DND-41 (cell line): Measurements from ENCODE around the gene PHKG2.

Experiments used
- ATAC-seq: fragments of 200-7000 bp; cut with Tn5 transposase; 3 replicates; pipeline ENCODE4 v1.9.1; 2021; ENCODE audit warnings: low read depth; ENCODE audit not compliant: insufficient read depth
- DNase-seq: peaks from one replicate; pipeline ENCODE4 v3.0.0-alpha.2; 2020
- H2AFZ ChIP-seq: 2 replicates; pipeline ENCODE4 v1.6.0; 2012; ENCODE audit warnings: low read depth, low read length
- H3K27ac ChIP-seq: 2 replicates; pipeline ENCODE4 v1.5.1; 2012; ENCODE audit warnings: low read length, inconsistent platforms
- H3K27me3 ChIP-seq: fragments of 200-600 bp; sonication (generic); 2 replicates; pipeline ENCODE4 v1.6.0; 2012; ENCODE audit warnings: low read length, mild to moderate bottlenecking, inconsistent platforms; ENCODE audit not compliant: insufficient read depth, poor library complexity
- H3K36me3 ChIP-seq: 2 replicates; pipeline ENCODE4 v1.5.1; 2012; ENCODE audit warnings: low read length, inconsistent platforms; ENCODE audit not compliant: insufficient read depth
- H3K4me1 ChIP-seq: 2 replicates; pipeline ENCODE4 v1.5.1; 2012; ENCODE audit warnings: mild to moderate bottlenecking, low read length; ENCODE audit not compliant: insufficient read depth
- H3K4me2 ChIP-seq: 2 replicates; pipeline ENCODE4 v1.6.0; 2012; ENCODE audit warnings: mild to moderate bottlenecking, moderate library complexity, low read length, inconsistent platforms; ENCODE audit not compliant: insufficient read depth
- H3K4me3 ChIP-seq, 2 experiments: fragments of 200-600 bp in 1 of 2; shearing (Covaris generic) in 1 of 2; 2 replicates each; pipeline ENCODE4 v1.5.1; 2012 to 2016; ENCODE audit warnings: inconsistent platforms in 2 of 2, low read length in 2 of 2, mild to moderate bottlenecking in 2 of 2, low read depth in 1 of 2, moderate library complexity in 1 of 2
- H3K79me2 ChIP-seq: 2 replicates; pipeline ENCODE4 v1.6.0; 2012; ENCODE audit warnings: low read length, inconsistent platforms; ENCODE audit not compliant: insufficient read depth
- H3K9ac ChIP-seq: 2 replicates; pipeline ENCODE4 v1.6.0; 2012; ENCODE audit warnings: low read depth, mild to moderate bottlenecking, inconsistent platforms, low read length, moderate library complexity
- H3K9me3 ChIP-seq: 2 replicates; pipeline ENCODE4 v1.5.1; 2012; ENCODE audit warnings: low read length, moderate library complexity, mild to moderate bottlenecking, inconsistent platforms; ENCODE audit not compliant: insufficient read depth, severe bottlenecking
- H4K20me1 ChIP-seq: 2 replicates; pipeline ENCODE4 v1.6.0; 2012; ENCODE audit warnings: low read length; ENCODE audit not compliant: insufficient read depth
- CTCF ChIP-seq: IDR thresholded peaks from 2 replicates; pipeline ENCODE4 v1.5.1; 2012; ENCODE audit warnings: borderline replicate concordance, low read length, moderate library complexity, mild to moderate bottlenecking; ENCODE audit not compliant: poor library complexity, severe bottlenecking; ENCODE audit errors: extremely low read depth
- EZH2 ChIP-seq: IDR thresholded peaks from 3 replicates; pipeline ENCODE4 v1.6.1; 2012; ENCODE audit warnings: borderline replicate concordance, low read depth, mild to moderate bottlenecking, moderate library complexity, low read length, inconsistent platforms; ENCODE audit not compliant: severe bottlenecking

The PHKG2 gene, protein sequence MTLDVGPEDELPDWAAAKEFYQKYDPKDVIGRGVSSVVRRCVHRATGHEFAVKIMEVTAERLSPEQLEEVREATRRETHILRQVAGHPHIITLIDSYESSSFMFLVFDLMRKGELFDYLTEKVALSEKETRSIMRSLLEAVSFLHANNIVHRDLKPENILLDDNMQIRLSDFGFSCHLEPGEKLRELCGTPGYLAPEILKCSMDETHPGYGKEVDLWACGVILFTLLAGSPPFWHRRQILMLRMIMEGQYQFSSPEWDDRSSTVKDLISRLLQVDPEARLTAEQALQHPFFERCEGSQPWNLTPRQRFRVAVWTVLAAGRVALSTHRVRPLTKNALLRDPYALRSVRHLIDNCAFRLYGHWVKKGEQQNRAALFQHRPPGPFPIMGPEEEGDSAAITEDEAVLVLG

DNA sequence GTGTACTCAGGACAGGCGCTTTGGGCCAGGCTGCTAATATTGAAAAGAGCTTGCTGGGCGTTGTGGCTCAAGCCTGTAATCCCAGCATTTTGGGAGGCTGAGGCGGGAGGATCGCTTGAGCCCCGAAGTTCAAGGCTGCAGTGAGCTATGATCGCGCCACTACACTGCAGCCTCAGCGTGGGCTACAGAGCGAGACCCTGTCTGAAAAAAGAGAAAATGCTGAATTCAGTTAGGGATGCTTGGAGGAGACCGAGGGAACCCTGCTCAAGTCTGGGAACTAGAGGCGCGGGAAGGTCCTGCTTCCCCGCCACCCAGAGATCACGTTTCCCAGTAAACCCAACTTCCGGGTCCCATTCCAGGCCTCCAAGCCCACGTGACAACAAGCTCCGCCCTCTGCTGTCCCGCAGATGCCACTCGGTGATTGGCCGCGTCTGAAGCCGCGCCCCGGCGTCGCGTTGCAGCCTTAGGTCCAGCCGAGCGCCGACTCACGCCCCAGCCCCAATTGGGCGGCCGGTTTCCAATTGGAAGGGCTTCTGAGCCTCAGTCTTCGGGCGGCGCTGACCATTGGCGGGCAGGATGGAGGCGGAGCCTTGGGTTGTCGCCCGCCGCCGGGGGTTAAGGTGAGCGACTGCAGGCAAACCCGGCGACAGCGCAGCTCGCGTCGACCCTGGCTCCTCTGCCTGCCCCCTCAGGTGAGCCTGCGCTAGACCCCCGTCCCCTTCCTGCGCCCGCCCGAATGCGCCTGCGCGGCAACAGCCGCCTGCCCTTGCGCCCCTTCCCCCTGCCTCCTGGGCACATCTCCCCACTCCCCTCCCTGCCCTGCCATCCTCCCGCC is at the start of gene PHKG2:
PHKG2 (plus strand) TSS at position 627 of the 835 bp plus-strand sequence. CDS start 396 bp downstream, outside the sequence.
- H3K4me3 ChIP-seq: peak within 1 kb of the TSS; percentile 86 to 96; a peak in 3 of 4 replicates
- peaks cover 7% of the 10 kb centered on the region; the same call in 1 of the 2 replicates for H4K20me1 ChIP-seq
- TF ChIP-seq CTCF (no peak), EZH2 (no peak)
- H3K4me1 ChIP-seq: peaks cover 25% of the 10 kb centered on the region
- H3K4me2 ChIP-seq: peak within 1 kb of the TSS; percentile 67
- DNase-seq (peak; percentile 99), ATAC-seq (peak; percentile 98)
- peak within 1 kb of the TSS; percentile 58 for H3K9ac ChIP-seq
- peaks cover 39% of the 10 kb centered on the region for H3K36me3 ChIP-seq
- H3K27ac ChIP-seq: peak within 1 kb of the TSS; percentile 74
- H3K27me3 ChIP-seq: no peaks in the 10 kb centered on the region
- peak within 1 kb of the TSS; percentile 78 for H2AFZ ChIP-seq
- peaks cover 27% of the 10 kb centered on the region for H3K79me2 ChIP-seq
- no peaks in the 10 kb centered on the region for H3K9me3 ChIP-seq

GRCh38 chr16:30698816-30699614 is 49.2 kb upstream of the PHKG2 start, which contains the start of gene SRCAP:
Gene SRCAP, plus strand, starts transcription at chr16:30699171. Its CDS starts 1,654 bp downstream, at chr16:30700825.
- Histone ChIP-seq H3K9ac (peak within 1 kb of the TSS; percentile 100), H3K4me2 (peak within 1 kb of the TSS; percentile 63), H4K20me1 (peaks cover 21% of the 10 kb centered on the region; the same call in 1 of the 2 replicates), H3K36me3 (peaks cover 47% of the 10 kb centered on the region), H3K27ac (peak within 1 kb of the TSS; percentile 98), H3K79me2 (peaks cover 49% of the 10 kb centered on the region), H3K9me3 (no peaks in the 10 kb centered on the region), H2AFZ (peak within 1 kb of the TSS; percentile 84), H3K4me1 (peaks cover 32% of the 10 kb centered on the region), H3K27me3 (no peaks in the 10 kb centered on the region), H3K4me3 (peak within 1 kb of the TSS; percentile 84 to 88)
- TF ChIP-seq CTCF: no peak
- TF ChIP-seq EZH2: no peak
- DNase-seq (peak; percentile 90), ATAC-seq (peak; percentile 49)

GRCh38 chr16:30699615-30700099 is 48.6 kb upstream of the PHKG2 start:
- Histone ChIP-seq H3K9ac (peak overlapping the region; percentile 100), H3K9me3 (no peaks in the 10 kb centered on the region), H3K4me2 (peak overlapping the region; percentile 63), H3K79me2 (peaks cover 55% of the 10 kb centered on the region), H3K36me3 (peaks cover 53% of the 10 kb centered on the region), H4K20me1 (peaks cover 24% of the 10 kb centered on the region; the same call in 1 of the 2 replicates), H3K4me3 (peak overlapping the region; percentile 84 to 88), H3K27me3 (no peaks in the 10 kb centered on the region), H3K4me1 (peaks cover 32% of the 10 kb centered on the region), H2AFZ (no peak overlapping the region; the same call in 1 of the 2 replicates), H3K27ac (peak overlapping the region; percentile 98)
- no peak for TF ChIP-seq CTCF
- no peak for TF ChIP-seq EZH2
- ATAC-seq: no peak
- no peak for DNase-seq
